ENCODE data around the gene COL5A1. TPM values are rescaled to one million over a fixed set of nuclear protein-coding genes. Genes with fewer than 3 reads are reported as not detected.

The COL5A1 gene
- total RNA-seq, 1 experiment from 2014 or later: 9.5 TPM

DNA sequence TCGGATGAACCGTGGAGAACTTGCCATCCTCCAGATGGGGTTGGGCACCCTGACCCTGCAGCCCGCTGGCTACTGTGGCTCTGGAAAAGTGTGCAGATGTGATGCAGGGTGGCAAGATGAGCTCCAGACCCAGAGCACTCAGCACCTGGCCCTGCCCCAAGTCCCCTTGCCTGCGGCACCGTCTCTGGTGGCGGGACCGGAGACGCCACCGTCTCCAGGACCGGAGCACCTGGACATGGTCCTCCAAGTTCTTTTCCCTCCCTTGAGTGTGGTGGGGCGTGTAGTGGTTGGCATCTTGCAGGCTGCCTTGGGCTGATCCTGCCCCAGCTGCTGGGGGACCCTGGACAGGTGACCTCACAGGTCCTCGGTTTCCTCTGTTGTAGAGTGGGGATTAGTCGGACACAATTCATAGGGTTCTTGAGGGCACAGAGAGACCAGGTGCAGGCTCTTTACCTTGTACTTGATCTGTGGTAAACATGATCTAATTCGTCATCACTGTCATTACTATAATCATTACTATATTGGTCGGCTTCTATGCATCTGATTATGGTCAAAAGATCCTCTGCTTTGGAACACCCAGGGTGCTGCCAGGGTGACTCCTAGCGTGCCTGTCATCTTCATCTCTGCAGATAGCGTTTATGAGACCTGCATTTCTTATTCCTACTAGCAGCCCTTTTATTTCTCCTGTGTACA lies 83.5 kb downstream of the COL5A1 start:
- Histone ChIP-seq H3K14ac (ENCODE audit: insufficient read depth, low read length) (no peak overlapping the region), H3T11ph (ENCODE audit: low read length) (no peak overlapping the region), H2BK20ac (ENCODE audit: low read depth, low read length, poor library complexity, severe bottlenecking) (no peak overlapping the region), H3K23me2 (ENCODE audit: insufficient read length, low read depth, low read length, poor library complexity, severe bottlenecking) (no peaks in the 10 kb centered on the region), H3K9me3 (ENCODE audit: control insufficient read depth, low read depth, low read length) (no peaks in the 10 kb centered on the region), H3K23ac (ENCODE audit: insufficient read length, low read depth, low read length) (no peak overlapping the region), H3K4me1 (ENCODE audit: insufficient read depth, low read length) (no peaks in the 10 kb centered on the region), H4K5ac (ENCODE audit: insufficient read length, low read depth, low read length) (no peak overlapping the region), H2BK5ac (ENCODE audit: insufficient read length, low read length) (no peak overlapping the region), H3K56ac (ENCODE audit: insufficient read length, low read depth, low read length) (no peak overlapping the region), H3K4ac (ENCODE audit: low read depth, low read length) (no peak overlapping the region), H3K18ac (ENCODE audit: insufficient read length, low read depth, low read length) (no peak overlapping the region), H3K4me2 (ENCODE audit: insufficient read depth, insufficient read length, low read length) (no peak overlapping the region), H2BK12ac (ENCODE audit: insufficient read length, low read depth, low read length) (no peak overlapping the region), H3K27me3 (ENCODE audit: insufficient read depth, low read length) (no peaks in the 10 kb centered on the region), H4K20me1 (ENCODE audit: control insufficient read depth, insufficient read depth, insufficient read length) (no peaks in the 10 kb centered on the region), H2BK15ac (ENCODE audit: low read depth, low read length) (no peak overlapping the region), H4K8ac (replicated peaks; ENCODE audit: insufficient read length, low read depth, low read length) (no peak overlapping the region), H4K91ac (ENCODE audit: insufficient read length, low read depth, low read length) (no peak overlapping the region), H2AK5ac (ENCODE audit: insufficient read length, low read length) (no peak overlapping the region), H3K27ac (ENCODE audit: insufficient read length, low read depth, low read length) (no peak overlapping the region), H3K79me1 (ENCODE audit: insufficient read depth, low read depth, low read length, poor library complexity, severe bottlenecking) (no peaks in the 10 kb centered on the region), H3K9ac (ENCODE audit: extremely low read depth, insufficient read length, low read length) (no peak overlapping the region), H2AFZ (ENCODE audit: low read length) (no peak overlapping the region), H2BK120ac (ENCODE audit: low read depth, low read length, poor library complexity, severe bottlenecking) (no peak overlapping the region), H3K79me2 (ENCODE audit: insufficient read depth, low read length) (no peaks in the 10 kb centered on the region)
- Mint-ChIP-seq H3K9me3 (peaks cover 0 to 3% of the 10 kb centered on the region in 2 experiments; a peak in 1 of 5 replicates), H3K27ac (peak overlapping the region in 1 of 3 experiments; percentile 52; a peak in 1 of 7 replicates), H3K27me3 (ENCODE audit: low read depth) (no peaks in the 10 kb centered on the region; the same call in 1 of the 2 replicates), H3K4me3 (no peak overlapping the region), H3K36me3 (ENCODE audit: insufficient read depth in 1 of 3, low read depth in 3 of 3) (peaks cover 0 to 4% (median 0%) of the 10 kb centered on the region in 3 experiments; a peak in 2 of 7 replicates), H3K4me1 (peaks cover 3 to 6% of the 10 kb centered on the region in 2 experiments; a peak in 3 of 4 replicates)
- no CpG with 5 or more reads among the region's 17 CpGs for WGBS (ENCODE audit: extremely low coverage, insufficient read length, low lambda C conversion rate)
- DNase-seq: no peak
- no peak for TF ChIP-seq CTCF (conservative IDR thresholded peaks at IDR 0.05)
